Endothelial cell of umbilical vein (primary cell): Measurements from ENCODE around the gene ACSM4.

Source experiments
- EZH2 ChIP-seq: IDR thresholded peaks from 2 replicates; pipeline ENCODE4 v1.6.1; 2012; ENCODE audit warnings: borderline replicate concordance, low read depth, mild to moderate bottlenecking, moderate library complexity, low read length, inconsistent platforms; ENCODE audit not compliant: severe bottlenecking
- FOS ChIP-seq: IDR thresholded peaks from 2 replicates; pipeline ENCODE4 v1.6.1; 2011; ENCODE audit warnings: mild to moderate bottlenecking, low read length, moderate library complexity, borderline replicate concordance; ENCODE audit not compliant: insufficient read depth
- GATA2 ChIP-seq: IDR thresholded peaks from 2 replicates; pipeline ENCODE4 v1.7.0; 2011; ENCODE audit warnings: low read depth, mild to moderate bottlenecking, moderate library complexity, mixed read lengths, low read length; ENCODE audit not compliant: insufficient read length, insufficient read depth
- JUN ChIP-seq: IDR thresholded peaks from 2 replicates; pipeline ENCODE4 v1.6.1; 2011; ENCODE audit warnings: borderline replicate concordance, low read depth; ENCODE audit not compliant: insufficient read length, insufficient read depth
- MYC ChIP-seq: IDR thresholded peaks from one replicate; pipeline ENCODE4 v1.6.1; 2011; ENCODE audit warnings: mild to moderate bottlenecking, low read depth, low read length
- POLR2A ChIP-seq: IDR thresholded peaks from 2 replicates; pipeline ENCODE4 v1.6.1; 2012; ENCODE audit warnings: low read depth, mild to moderate bottlenecking, control low read depth, low read length
- POLR2AphosphoS5 ChIP-seq: IDR thresholded peaks from 2 replicates; pipeline ENCODE4 v1.6.1; 2012; ENCODE audit warnings: low read depth, mild to moderate bottlenecking, control low read depth, low read length, moderate library complexity; ENCODE audit not compliant: insufficient read depth
- TF ChIP-seq, protein P1 (sequence below), 2 donors: IDR thresholded peaks; 1 replicate in 1 of 2; 2 replicates in 1 of 2; pipeline ENCODE4 v1.5.1; 2011; ENCODE audit warnings: low read length in 2 of 2, mild to moderate bottlenecking in 2 of 2, moderate library complexity in 2 of 2, control low read depth in 1 of 2, inconsistent platforms in 1 of 2, low read depth in 1 of 2; ENCODE audit not compliant: insufficient read depth in 1 of 2; ENCODE audit errors: extremely low read depth in 1 of 2
- TF ChIP-seq, protein P2 (sequence below): IDR thresholded peaks from 2 replicates; pipeline ENCODE4 v1.6.1; 2011; ENCODE audit not compliant: insufficient read depth, insufficient read length

DNA sequence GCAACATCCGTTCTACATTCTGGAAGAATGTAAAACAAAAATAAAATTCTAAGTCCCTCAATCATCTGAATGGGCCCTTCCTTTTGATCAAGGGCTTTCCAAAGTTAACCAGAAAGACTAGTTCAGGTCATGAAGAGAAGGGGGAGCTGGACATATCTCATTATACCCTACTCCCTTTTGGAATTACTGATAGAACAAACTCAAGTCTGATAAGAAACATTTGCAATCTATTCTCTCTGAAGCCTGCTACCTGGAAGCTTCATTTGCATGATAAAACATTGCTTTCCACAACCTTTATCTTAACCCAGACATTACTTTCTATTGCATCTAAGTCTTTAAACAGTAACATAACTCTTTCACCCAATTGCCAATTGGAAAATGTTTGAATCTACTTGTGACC is 8.3 kb upstream of the ACSM4 start:
- TF ChIP-seq, protein P1, sequence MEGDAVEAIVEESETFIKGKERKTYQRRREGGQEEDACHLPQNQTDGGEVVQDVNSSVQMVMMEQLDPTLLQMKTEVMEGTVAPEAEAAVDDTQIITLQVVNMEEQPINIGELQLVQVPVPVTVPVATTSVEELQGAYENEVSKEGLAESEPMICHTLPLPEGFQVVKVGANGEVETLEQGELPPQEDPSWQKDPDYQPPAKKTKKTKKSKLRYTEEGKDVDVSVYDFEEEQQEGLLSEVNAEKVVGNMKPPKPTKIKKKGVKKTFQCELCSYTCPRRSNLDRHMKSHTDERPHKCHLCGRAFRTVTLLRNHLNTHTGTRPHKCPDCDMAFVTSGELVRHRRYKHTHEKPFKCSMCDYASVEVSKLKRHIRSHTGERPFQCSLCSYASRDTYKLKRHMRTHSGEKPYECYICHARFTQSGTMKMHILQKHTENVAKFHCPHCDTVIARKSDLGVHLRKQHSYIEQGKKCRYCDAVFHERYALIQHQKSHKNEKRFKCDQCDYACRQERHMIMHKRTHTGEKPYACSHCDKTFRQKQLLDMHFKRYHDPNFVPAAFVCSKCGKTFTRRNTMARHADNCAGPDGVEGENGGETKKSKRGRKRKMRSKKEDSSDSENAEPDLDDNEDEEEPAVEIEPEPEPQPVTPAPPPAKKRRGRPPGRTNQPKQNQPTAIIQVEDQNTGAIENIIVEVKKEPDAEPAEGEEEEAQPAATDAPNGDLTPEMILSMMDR (IDR thresholded peaks at IDR 0.05; ENCODE audit: extremely low read depth in 1 of 2, insufficient read depth in 1 of 2, low read depth in 1 of 2, low read length in 2 of 2): no peak
- no peak for TF ChIP-seq EZH2
- no peak for TF ChIP-seq POLR2AphosphoS5
- TF ChIP-seq POLR2A: no peak
- no peak for TF ChIP-seq JUN
- TF ChIP-seq FOS: no peak
- TF ChIP-seq MYC: no peak
- TF ChIP-seq, protein P2, sequence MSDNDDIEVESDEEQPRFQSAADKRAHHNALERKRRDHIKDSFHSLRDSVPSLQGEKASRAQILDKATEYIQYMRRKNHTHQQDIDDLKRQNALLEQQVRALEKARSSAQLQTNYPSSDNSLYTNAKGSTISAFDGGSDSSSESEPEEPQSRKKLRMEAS: no peak
- no peak for TF ChIP-seq GATA2
